ENCODE measurements around the gene CLEC2B. TPM values are rescaled to one million over a fixed set of nuclear protein-coding genes. Genes with fewer than 3 reads are reported as not detected.
A peak's percentile ranks its signal among the peaks of the same experiment; 100 is the strongest.

The CLEC2B gene
- total RNA-seq, 4 donors from 2014 or later, result 23.8 to 48.2 (median 31.5) TPM

DNA sequence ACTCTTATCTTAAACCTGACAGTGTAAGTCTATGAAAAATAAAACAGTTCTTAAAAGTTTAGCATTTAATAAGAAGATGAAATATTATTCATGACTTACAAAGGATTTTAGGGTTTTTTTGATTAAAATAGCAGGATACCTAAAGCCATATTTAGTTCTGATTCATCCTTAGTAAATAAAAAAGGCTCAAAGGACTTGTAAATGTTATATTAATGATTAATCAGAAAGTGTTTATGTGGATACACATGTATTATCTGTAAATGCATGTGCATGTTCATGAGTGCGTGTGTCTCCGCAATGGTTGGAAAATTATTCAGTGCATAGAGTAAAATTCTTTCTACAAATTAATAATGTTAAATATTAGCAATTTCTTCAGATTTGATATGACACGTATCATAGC lies 37.4 kb downstream of the CLEC2B start:
- ATAC-seq (ENCODE audit: low FRiP score) (no peak), DNase-seq (ENCODE audit: low spot score) (no peak)
- TF ChIP-seq, protein P1, sequence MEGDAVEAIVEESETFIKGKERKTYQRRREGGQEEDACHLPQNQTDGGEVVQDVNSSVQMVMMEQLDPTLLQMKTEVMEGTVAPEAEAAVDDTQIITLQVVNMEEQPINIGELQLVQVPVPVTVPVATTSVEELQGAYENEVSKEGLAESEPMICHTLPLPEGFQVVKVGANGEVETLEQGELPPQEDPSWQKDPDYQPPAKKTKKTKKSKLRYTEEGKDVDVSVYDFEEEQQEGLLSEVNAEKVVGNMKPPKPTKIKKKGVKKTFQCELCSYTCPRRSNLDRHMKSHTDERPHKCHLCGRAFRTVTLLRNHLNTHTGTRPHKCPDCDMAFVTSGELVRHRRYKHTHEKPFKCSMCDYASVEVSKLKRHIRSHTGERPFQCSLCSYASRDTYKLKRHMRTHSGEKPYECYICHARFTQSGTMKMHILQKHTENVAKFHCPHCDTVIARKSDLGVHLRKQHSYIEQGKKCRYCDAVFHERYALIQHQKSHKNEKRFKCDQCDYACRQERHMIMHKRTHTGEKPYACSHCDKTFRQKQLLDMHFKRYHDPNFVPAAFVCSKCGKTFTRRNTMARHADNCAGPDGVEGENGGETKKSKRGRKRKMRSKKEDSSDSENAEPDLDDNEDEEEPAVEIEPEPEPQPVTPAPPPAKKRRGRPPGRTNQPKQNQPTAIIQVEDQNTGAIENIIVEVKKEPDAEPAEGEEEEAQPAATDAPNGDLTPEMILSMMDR (IDR thresholded peaks at IDR 0.05), result no peak

DNA sequence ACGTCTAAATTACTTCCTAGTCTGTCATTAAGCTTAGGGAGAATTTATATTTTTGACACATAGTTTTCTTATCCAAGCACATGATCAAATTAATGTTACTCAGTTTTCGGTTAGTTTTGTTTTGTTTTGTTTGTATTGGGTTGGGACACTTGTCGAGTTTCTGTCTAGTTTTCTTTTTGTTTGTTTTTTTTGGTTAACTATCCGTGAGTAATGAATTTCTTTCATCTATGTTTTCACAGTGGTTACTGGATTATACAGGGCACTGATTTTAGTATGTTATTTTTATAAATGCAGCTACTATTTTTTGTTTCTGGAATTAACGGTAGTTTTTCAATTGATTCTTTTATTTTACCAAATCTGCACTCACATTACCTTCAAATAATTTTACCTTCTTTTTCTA lies 39.2 kb downstream of the CLEC2B start:
- TF ChIP-seq, protein P1 (IDR thresholded peaks at IDR 0.05), result no peak
- DNase-seq (ENCODE audit: low spot score), result no peak
- ATAC-seq (ENCODE audit: low FRiP score), result no peak

DNA sequence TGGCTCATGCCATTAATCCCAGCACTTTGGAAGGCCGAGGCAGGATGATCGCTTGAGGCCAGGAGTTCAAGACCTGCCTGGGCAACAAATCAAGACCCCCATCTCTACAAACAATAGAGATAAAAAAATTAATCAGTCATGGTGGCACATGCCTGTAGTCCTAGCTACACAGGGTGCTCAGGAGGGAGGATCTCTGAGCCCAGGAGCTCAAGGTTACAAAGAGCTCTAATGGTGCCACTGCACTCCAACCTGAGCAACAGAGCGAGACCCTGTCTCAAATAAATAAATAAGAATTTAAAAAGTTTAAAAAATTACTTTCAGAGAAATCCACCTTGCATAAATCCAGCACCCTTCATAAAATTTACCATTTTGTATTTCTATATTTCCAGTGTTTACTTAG lies 39.7 kb downstream of the CLEC2B start:
- DNase-seq (ENCODE audit: low spot score), result no peak
- no peak for ATAC-seq (ENCODE audit: low FRiP score)
- TF ChIP-seq, protein P1 (IDR thresholded peaks at IDR 0.05), result no peak

DNA sequence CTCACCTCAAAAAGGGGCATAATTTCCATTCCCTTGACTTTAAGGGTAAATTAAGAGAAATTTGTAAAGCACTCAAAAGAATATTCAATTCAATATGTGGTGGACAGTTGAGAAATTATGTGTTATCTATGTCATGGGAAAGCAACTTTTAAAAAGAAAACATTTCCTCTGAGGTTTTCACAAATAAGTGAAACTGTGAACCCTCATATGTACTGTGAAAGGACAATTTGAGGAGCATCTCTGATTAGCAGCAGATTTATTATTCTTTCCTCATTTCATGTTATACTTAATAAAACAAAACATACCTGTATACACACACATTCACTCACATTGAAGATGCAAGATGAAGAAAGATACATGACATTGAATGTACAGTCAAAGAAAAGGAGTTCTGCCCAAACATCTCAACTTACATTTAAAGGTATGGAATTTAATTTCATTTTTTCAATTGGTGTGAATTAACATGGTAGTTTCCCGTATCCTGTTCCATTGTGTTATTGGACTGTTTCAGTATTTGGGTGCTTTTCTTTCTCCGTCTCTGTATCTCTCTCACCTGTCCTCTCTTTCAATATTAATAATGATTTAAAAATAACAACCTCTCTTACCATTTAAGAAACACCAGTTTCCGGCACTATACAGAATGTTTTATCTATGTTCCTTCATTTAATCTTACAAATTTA lies 41.8 kb downstream of the CLEC2B start, which contains the start of gene KLRF1:
Gene KLRF1, plus strand, starts transcription at position 273 of the 680 bp plus-strand sequence. Its CDS starts 64 bp downstream, at position 337.
- TF ChIP-seq, protein P1 (IDR thresholded peaks at IDR 0.05), result no peak
- ATAC-seq (ENCODE audit: low FRiP score) (no peak), DNase-seq (ENCODE audit: low spot score) (no peak)

DNA sequence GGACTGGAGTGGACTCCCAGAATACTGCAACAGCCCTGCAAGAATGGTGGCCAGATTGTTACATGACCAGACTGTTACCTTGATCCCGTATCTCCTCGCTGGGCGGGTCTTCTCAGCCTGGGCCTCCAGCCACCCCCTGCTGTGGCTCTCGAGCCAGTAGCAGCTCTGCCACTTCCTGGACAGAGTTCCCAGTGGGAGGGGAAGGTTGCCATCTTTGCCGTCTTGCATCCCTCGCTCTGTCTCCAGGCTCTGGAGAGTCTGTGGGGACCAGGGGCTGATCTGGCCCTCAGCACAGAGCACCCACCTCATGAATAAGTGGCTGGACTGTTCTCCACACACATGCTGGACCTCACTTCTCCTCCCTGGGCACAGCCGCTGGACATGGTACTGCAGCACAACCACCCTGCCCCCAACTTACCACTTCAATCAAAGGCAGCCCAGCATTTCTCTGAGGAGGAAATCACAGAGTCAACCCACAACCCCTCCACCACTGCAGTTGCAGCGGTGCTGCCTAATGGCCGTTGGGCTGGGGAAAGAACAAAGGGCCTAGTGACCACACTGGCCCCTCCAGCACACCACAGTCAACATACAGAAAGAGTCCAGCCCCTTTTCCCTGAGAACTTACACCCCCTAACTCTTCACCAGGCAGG lies 48.7 kb downstream of the CLEC2B start:
- no peak for DNase-seq (ENCODE audit: low spot score)
- TF ChIP-seq, protein P1 (IDR thresholded peaks at IDR 0.05), result no peak
- no peak for ATAC-seq (ENCODE audit: low FRiP score)

DNA sequence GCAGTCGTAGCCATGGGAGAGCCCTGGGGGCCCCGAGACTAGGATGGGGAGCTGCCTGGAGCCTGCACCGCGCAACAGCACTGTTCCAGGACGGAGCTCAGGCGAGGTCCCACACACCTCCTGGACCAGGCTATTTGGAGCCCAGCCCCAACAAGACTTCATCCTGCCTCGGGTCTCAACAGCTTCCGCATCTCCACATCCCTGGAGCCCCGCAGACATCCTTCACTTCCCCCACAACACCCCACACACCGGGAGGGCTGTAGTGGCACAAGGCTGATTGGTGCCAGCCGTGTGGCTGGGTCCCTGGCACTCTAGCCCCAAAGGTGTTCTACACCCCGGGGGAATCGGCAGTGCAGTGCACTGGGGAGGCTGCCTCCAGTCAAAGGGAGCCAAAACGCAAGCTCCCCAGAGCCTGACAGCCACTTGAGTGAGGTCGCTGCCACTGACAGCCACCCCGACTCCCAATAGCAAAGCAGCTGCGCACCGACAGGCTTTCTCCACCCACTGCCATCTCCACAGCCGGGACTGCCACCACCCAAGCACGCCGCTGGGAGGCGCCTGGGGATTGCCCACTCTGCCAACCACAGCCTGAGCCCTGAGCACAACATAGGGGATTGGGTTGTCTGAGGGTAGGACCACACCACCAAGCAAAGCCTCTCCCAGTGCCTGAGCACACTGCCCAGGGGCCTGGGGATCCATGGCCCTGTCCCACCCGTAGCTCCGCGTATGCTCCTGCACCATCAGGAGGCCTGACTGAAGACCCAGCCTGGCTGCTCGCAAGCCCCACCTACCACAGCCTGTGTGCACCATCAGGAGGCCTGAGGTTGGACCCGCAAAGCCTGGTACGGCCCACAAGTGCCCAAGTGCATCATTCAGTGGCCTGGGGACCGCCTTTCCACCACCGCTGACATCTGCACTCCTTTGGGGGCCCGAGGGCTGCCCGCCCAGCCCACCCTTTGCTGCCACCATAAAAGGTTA lies 55.0 kb downstream of the CLEC2B start:
- ATAC-seq (ENCODE audit: low FRiP score), result peak; percentile 51
- peak; percentile 42 for DNase-seq (ENCODE audit: low spot score)

More for the DNA sequence above, 55.0 kb downstream of the CLEC2B start:
- TF ChIP-seq, protein P1 (IDR thresholded peaks at IDR 0.05), result peak in 1 of 3 donors; percentile 56

All from omental fat pad (tissue), 4 donors.